IMR-90 (cell line): ENCODE measurements around the gene TIA1. TPM values are rescaled to one million over a fixed set of nuclear protein-coding genes. Genes with fewer than 3 reads are reported as not detected.

Experiments
- ATAC-seq: fragments of 200-7000 bp; cut with Tn5 transposase; 2 replicates; pipeline ENCODE4 v1.9.1; 2020; ENCODE audit warnings: low read depth, mild to moderate bottlenecking, moderate library complexity
- BruUV-seq: library from RNA; stranded (reverse); fragments of 400-500 nt; replicated peaks from 2 replicates; lab custom pipeline; 2021; lab: Mats Ljungman, UMichigan
- CTCF ChIA-PET: fragments of 300-600 bp; formaldehyde crosslinking; extraction: SDS; loops from one replicate; lab custom pipeline; 2021; ENCODE audit warnings: antibody characterized with exemption; lab: Yijun Ruan, JAX
- POLR2A ChIA-PET: fragments of 300-600 bp; sonication (Branson Sonifier 250); formaldehyde crosslinking; loops from one replicate; lab custom pipeline; 2022; ENCODE audit warnings: antibody characterized with exemption; ENCODE audit not compliant: unreplicated experiment; lab: Charles Lee
- DNase-seq: peaks from one replicate; pipeline ENCODE4 v3.0.0; 2013
- H2AFZ ChIP-seq: replicated peaks from 2 replicates; pipeline ENCODE3; 2013; ENCODE audit warnings: low read length, mild to moderate bottlenecking; ENCODE audit not compliant: poor library complexity
- H2AK5ac ChIP-seq: 2 replicates; pipeline ENCODE4 v1.6.1; 2013; ENCODE audit warnings: low read depth, low read length, inconsistent platforms
- H2AK9ac ChIP-seq: replicated peaks from 2 replicates; pipeline ENCODE3; 2013; ENCODE audit warnings: mild to moderate bottlenecking, low read depth, low read length, moderate library complexity; ENCODE audit not compliant: poor library complexity
- H2BK120ac ChIP-seq: 2 replicates; pipeline ENCODE4 v1.6.1; 2013; ENCODE audit warnings: low read depth, low read length, inconsistent platforms
- H2BK15ac ChIP-seq: 3 replicates; pipeline ENCODE4 v1.6.1; 2013; ENCODE audit warnings: low read depth, low read length, inconsistent platforms
- H2BK20ac ChIP-seq: 2 replicates; pipeline ENCODE4 v1.6.1; 2013; ENCODE audit warnings: low read depth, mild to moderate bottlenecking, inconsistent platforms, low read length, moderate library complexity
- H2BK5ac ChIP-seq: 2 replicates; pipeline ENCODE4 v1.6.1; 2013; ENCODE audit warnings: mild to moderate bottlenecking, low read depth, low read length, inconsistent platforms; ENCODE audit not compliant: poor library complexity, severe bottlenecking
- H3K14ac ChIP-seq: replicated peaks from 2 replicates; pipeline ENCODE4 v1.6.1; 2013; ENCODE audit warnings: low read depth, low read length, inconsistent platforms
- H3K18ac ChIP-seq: 2 replicates; pipeline ENCODE4 v1.6.1; 2013; ENCODE audit warnings: low read depth, low read length, control low read depth
- H3K23ac ChIP-seq: 2 replicates; pipeline ENCODE4 v1.6.1; 2013; ENCODE audit warnings: low read depth, low read length, inconsistent platforms
- H3K27ac ChIP-seq: 2 replicates; pipeline ENCODE4 v1.5.1; 2013; ENCODE audit warnings: mild to moderate bottlenecking, control low read depth, low read length; ENCODE audit not compliant: insufficient read depth
- H3K27me3 ChIP-seq: 2 replicates; pipeline ENCODE4 v1.6.1; 2013; ENCODE audit warnings: low read length; ENCODE audit not compliant: control insufficient read depth, insufficient read depth
- H3K36me3 ChIP-seq: 2 replicates; pipeline ENCODE4 v1.6.1; 2013; ENCODE audit warnings: low read length, mixed read lengths; ENCODE audit not compliant: control insufficient read depth, insufficient read depth
- H3K4ac ChIP-seq: 2 replicates; pipeline ENCODE4 v1.6.1; 2013; ENCODE audit warnings: low read depth, low read length, inconsistent platforms
- H3K4me1 ChIP-seq: 2 replicates; pipeline ENCODE4 v1.6.1; 2013; ENCODE audit warnings: low read length, mixed read lengths; ENCODE audit not compliant: control insufficient read depth, insufficient read depth
- H3K4me2 ChIP-seq: 2 replicates; pipeline ENCODE4 v1.6.1; 2013; ENCODE audit warnings: low read depth, mild to moderate bottlenecking, control low read depth, low read length, moderate library complexity
- H3K4me3 ChIP-seq: 2 replicates; pipeline ENCODE4 v1.5.1; 2013; ENCODE audit warnings: low read depth, mild to moderate bottlenecking, control low read depth, low read length, moderate library complexity; ENCODE audit not compliant: insufficient read depth
- H3K56ac ChIP-seq: 2 replicates; pipeline ENCODE4 v1.6.1; 2013; ENCODE audit warnings: low read length, inconsistent platforms; ENCODE audit not compliant: insufficient read depth; ENCODE audit errors: extremely low read depth
- H3K79me1 ChIP-seq, 2 experiments: 2 replicates each; pipeline ENCODE4 v1.6.1; 2013; ENCODE audit warnings: low read length in 2 of 2, inconsistent platforms in 1 of 2, low read depth in 1 of 2
- H3K9ac ChIP-seq: 2 replicates; pipeline ENCODE4 v1.6.1; 2013; ENCODE audit warnings: low read depth, low read length, control low read depth
- H3K9me1 ChIP-seq: 2 replicates; pipeline ENCODE4 v1.6.1; 2013; ENCODE audit warnings: low read length, inconsistent platforms; ENCODE audit not compliant: insufficient read depth
- H3K9me3 ChIP-seq: 2 replicates; pipeline ENCODE4 v1.6.1; 2013; ENCODE audit warnings: low read length; ENCODE audit not compliant: control insufficient read depth, insufficient read depth
- H4K20me1 ChIP-seq: 2 replicates; pipeline ENCODE4 v1.6.1; 2013; ENCODE audit warnings: low read length, inconsistent platforms; ENCODE audit not compliant: insufficient read depth
- H4K5ac ChIP-seq: 2 replicates; pipeline ENCODE4 v1.6.1; 2013; ENCODE audit warnings: mild to moderate bottlenecking, low read depth, low read length, control low read depth
- H4K8ac ChIP-seq, 2 experiments: 2 replicates each; pipeline ENCODE4 v1.6.1; 2013; ENCODE audit warnings: low read depth in 2 of 2, low read length in 2 of 2, control low read depth in 1 of 2, inconsistent platforms in 1 of 2
- H4K91ac ChIP-seq: 2 replicates; pipeline ENCODE4 v1.6.1; 2013; ENCODE audit warnings: low read depth, low read length, inconsistent platforms; ENCODE audit not compliant: insufficient read depth
- FOS ChIP-seq: fragments of 150-350 bp; IDR thresholded peaks from 2 replicates; pipeline ENCODE4 v1.6.1; 2016; ENCODE audit warnings: low read depth, low read length
- WGBS, 2 experiments: methylation state at CpG; one replicate each; pipeline versions ENCODE4 v1.1.5 to v1.1.7; 2013; ENCODE audit warnings: missing lambda C conversion rate in 2 of 2; ENCODE audit not compliant: insufficient read length in 1 of 2; ENCODE audit errors: extremely low coverage in 2 of 2; 5-methylcytosine and 5-hydroxymethylcytosine counted together
- dilution Hi-C: fragments of 300-500 bp; cut with HindIII; formaldehyde crosslinking; loops from one replicate; pipeline ENCODE4 v1.14.3; 2018; ENCODE audit warnings: low sequenced_read_pairs; ENCODE audit not compliant: unreplicated experiment
- in situ Hi-C: fragments of 300-500 bp; cut with MboI; formaldehyde crosslinking; loops from 3 replicates; pipeline ENCODE4 v1.14.3; 2019; ENCODE audit warnings: low sequenced_read_pairs, inconsistent platforms, mixed read lengths
- intact Hi-C: fragments of 100-400 bp; cut with micrococcal nuclease; formaldehyde crosslinking; loops from 2 replicates; pipeline ENCODE4 v1.10.0; 2022
- polyA plus RNA-seq, 3 experiments: library from polyadenylated mRNA; depleted of rRNA; stranded (reverse); fragments of >200 nt; gene quantifications; 2 replicates each; pipeline ENCODE4 v1.2.3, GENCODE V29; 2012; ENCODE audit warnings: low replicate concordance in 1 of 3
- total RNA-seq: library from RNA; depleted of rRNA; stranded (reverse); fragments of >200 nt; gene quantifications from 2 replicates; pipeline ENCODE4 v1.2.3, GENCODE V29; 2012

Gene TIA1
- total and polyA plus RNA-seq, 2 of the 4 experiments (the other 2 are of a cell fraction), result 72.7 to 103 TPM

- no TSS peak for BruUV-seq
- dilution Hi-C loops (no loop called here), in situ Hi-C loops (no loop called here), intact Hi-C loops (no loop called here)
- Histone ChIP-seq H3K79me1 (peaks cover 3 to 10% of the 10 kb centered on the region in 2 experiments; a peak in 3 of 4 replicates), H3K27ac (peak overlapping the region; percentile 27), H3K18ac (no peak overlapping the region), H3K9me3 (no peaks in the 10 kb centered on the region), H2AK5ac (peak overlapping the region; percentile 24; the same call in 1 of the 2 replicates), H2AFZ (peak overlapping the region; percentile 98), H3K14ac (peak overlapping the region; percentile 82), H2BK5ac (peak overlapping the region; percentile 45), H4K91ac (peak overlapping the region; percentile 65; the same call in 1 of the 2 replicates), H2BK20ac (no peak overlapping the region), H3K27me3 (no peaks in the 10 kb centered on the region), H2BK120ac (no peak overlapping the region), H4K5ac (peak overlapping the region; percentile 65), H2BK15ac (no peak overlapping the region), H4K20me1 (no peaks in the 10 kb centered on the region), H3K36me3 (no peaks in the 10 kb centered on the region), H2AK9ac (peak overlapping the region; percentile 66), H3K4me2 (peak overlapping the region; percentile 77), H3K56ac (no peak overlapping the region), H3K4me1 (no peaks in the 10 kb centered on the region), H3K23ac (peak overlapping the region; percentile 75; the same call in 1 of the 2 replicates), H3K4me3 (peak overlapping the region; percentile 34), H4K8ac (peak overlapping the region; percentile 82 to 99), H3K9ac (peak overlapping the region; percentile 51; the same call in 1 of the 2 replicates), H3K4ac (peak overlapping the region; percentile 74), H3K9me1 (no peaks in the 10 kb centered on the region)
- WGBS, 2 experiments, result 88% methylated on average over 5 of the region's 13 CpGs; no CpG with 5 or more reads in 1 of the 2 experiments
- DNase-seq, result no peak
- ChIA-PET POLR2A (interaction anchor here (0.6 to 0.8 kb wide), 4 partner anchors 10 to 39 kb away, joined by 3 to 9 read pairs (median 4); no protein-coding TSS in a partner anchor), CTCF (no interaction called here)
- no peak for TF ChIP-seq FOS
- no peak for ATAC-seq
Observed at GRCh38 chr2:70191244-70191735, 57.1 kb downstream of the TIA1 start.
